SK-N-SH (cell line): ENCODE results near the gene MEAK7. TPM values are rescaled to one million over a fixed set of nuclear protein-coding genes. Genes with fewer than 3 reads are reported as not detected.

Experiments used
- CTCF ChIA-PET: fragments of 300-600, 350-600 bp; formaldehyde crosslinking; extraction: SDS; loops from one replicate; lab custom pipeline; 2021; lab: Yijun Ruan, JAX
- POLR2A ChIA-PET: fragments of 350-600 bp; sonication (Branson Sonifier 250); formaldehyde crosslinking; extraction: SDS; loops from one replicate; lab custom pipeline; 2020; ENCODE audit warnings: antibody characterized with exemption, inconsistent platforms; lab: Yijun Ruan, JAX
- DNase-seq: peaks from one replicate; pipeline ENCODE4 v3.0.0; 2012
- H2AFZ ChIP-seq: fragments of 200-600 bp; sonication (generic); 2 replicates; pipeline ENCODE4 v1.8.1; 2016; ENCODE audit warnings: antibody characterized with exemption, mild to moderate bottlenecking, low read depth
- H3F3A ChIP-seq: fragments of 200-600 bp; sonication (generic); replicated peaks from 2 replicates; pipeline ENCODE3; 2016; ENCODE audit warnings: antibody characterized with exemption, mild to moderate bottlenecking; ENCODE audit not compliant: insufficient read depth
- H3K27ac ChIP-seq, 2 experiments: fragments of 200-500 bp in 1 of 2; fragments of 200-600 bp in 1 of 2; sonication (Bioruptor generic) in 1 of 2; sonication (generic), shearing (Covaris generic) in 1 of 2; 2 replicates each; pipeline versions ENCODE4 v1.5.1 to v1.6.1; 2014 to 2016; ENCODE audit warnings: low read depth in 2 of 2, inconsistent platforms in 1 of 2, low read length in 1 of 2, mild to moderate bottlenecking in 1 of 2, mixed read lengths in 1 of 2
- H3K27me3 ChIP-seq: fragments of 200-600 bp; sonication (generic), shearing (Covaris generic); 2 replicates; pipeline ENCODE4 v1.6.1; 2016; ENCODE audit warnings: mixed run types; ENCODE audit not compliant: insufficient read depth
- H3K36me3 ChIP-seq, 2 experiments: fragments of 200-500 bp in 1 of 2; fragments of 200-600 bp in 1 of 2; sonication (Bioruptor generic) in 1 of 2; sonication (generic) in 1 of 2; replicated peaks in 1 of 2; 2 replicates each; pipeline versions ENCODE3 to v1.5.1; 2014 to 2016; ENCODE audit warnings: low read length in 1 of 2, mild to moderate bottlenecking in 1 of 2; ENCODE audit not compliant: insufficient read depth in 2 of 2, control insufficient read depth in 1 of 2
- H3K4me1 ChIP-seq, 2 experiments: fragments of 200-500 bp in 1 of 2; fragments of 200-600 bp in 1 of 2; sonication (Bioruptor generic) in 1 of 2; sonication (generic), shearing (Covaris generic) in 1 of 2; 2 replicates each; pipeline versions ENCODE4 v1.5.1 to v1.6.1; 2014 to 2016; ENCODE audit warnings: low read depth in 1 of 2, low read length in 1 of 2, mixed run types in 1 of 2; ENCODE audit not compliant: insufficient read depth in 2 of 2, control insufficient read depth in 1 of 2
- H3K4me2 ChIP-seq: fragments of 200-600 bp; sonication (generic), shearing (Covaris generic); 2 replicates; pipeline ENCODE4 v1.6.1; 2017; ENCODE audit warnings: mixed run types
- H3K4me3 ChIP-seq, 2 experiments: fragments of 200-500 bp in 1 of 2; fragments of 200-600 bp in 1 of 2; sonication (Bioruptor generic) in 1 of 2; sonication (generic), shearing (Covaris generic) in 1 of 2; 2 replicates each; pipeline versions ENCODE4 v1.5.1 to v1.8.1; 2014 to 2016; ENCODE audit warnings: low read depth in 2 of 2, inconsistent platforms in 1 of 2, low read length in 1 of 2, mild to moderate bottlenecking in 1 of 2, mixed read lengths in 1 of 2, moderate library complexity in 1 of 2
- H3K79me2 ChIP-seq: fragments of 200-600 bp; sonication (generic); 2 replicates; pipeline ENCODE4 v1.8.1; 2017; ENCODE audit warnings: mild to moderate bottlenecking; ENCODE audit not compliant: insufficient read depth
- H3K9ac ChIP-seq: fragments of 200-600 bp; sonication (generic); 2 replicates; pipeline ENCODE4 v1.6.1; 2017; ENCODE audit warnings: mixed run types
- H3K9me2 ChIP-seq: fragments of 200-600 bp; sonication (generic); 2 replicates; pipeline ENCODE4 v1.6.1; 2017; ENCODE audit warnings: mixed run types
- H3K9me3 ChIP-seq: fragments of 200-600 bp; sonication (generic); 2 replicates; pipeline ENCODE4 v1.6.1; 2017; ENCODE audit warnings: mixed run types, mild to moderate bottlenecking, moderate library complexity
- H4K20me1 ChIP-seq: fragments of 200-600 bp; sonication (generic); 2 replicates; pipeline ENCODE4 v1.6.1; 2017; ENCODE audit warnings: mild to moderate bottlenecking, mixed run types; ENCODE audit not compliant: insufficient read depth
- ELF1 ChIP-seq: IDR thresholded peaks from 2 replicates; pipeline ENCODE4 v1.4.0; 2012
- EP300 ChIP-seq, 2 experiments: IDR thresholded peaks; 2 replicates each; pipeline versions ENCODE4 v1.4.0 to v1.6.1; 2012; ENCODE audit warnings: borderline replicate concordance in 1 of 2, low read depth in 1 of 2, low read length in 1 of 2
- EZH2phosphoT487 ChIP-seq: fragments of 200-600 bp; sonication (generic); IDR thresholded peaks from 2 replicates; pipeline ENCODE4 v1.6.1; 2017; ENCODE audit warnings: low read depth, mixed run types, mild to moderate bottlenecking, antibody characterized with exemption, moderate library complexity, borderline replicate concordance
- FOSL2 ChIP-seq: IDR thresholded peaks from 2 replicates; pipeline ENCODE4 v1.4.0; 2012; ENCODE audit warnings: low read depth, mild to moderate bottlenecking, moderate library complexity, borderline replicate concordance
- FOXM1 ChIP-seq: IDR thresholded peaks from 2 replicates; pipeline ENCODE4 v1.4.0; 2012; ENCODE audit warnings: low read depth, mild to moderate bottlenecking
- GABPA ChIP-seq: IDR thresholded peaks from 2 replicates; pipeline ENCODE4 v1.4.0; 2012; ENCODE audit warnings: low read depth, mild to moderate bottlenecking
- GATA2 ChIP-seq: sonication (generic); formaldehyde crosslinking; IDR thresholded peaks from 2 replicates; pipeline ENCODE4 v1.5.0; 2020; ENCODE audit warnings: mild to moderate bottlenecking, missing genetic modification reagents
- IRF3 ChIP-seq: fragments of 150-350 bp; IDR thresholded peaks from 2 replicates; pipeline ENCODE4 v1.6.1; 2016; ENCODE audit warnings: mild to moderate bottlenecking, low read depth, low read length
- MEF2A ChIP-seq: IDR thresholded peaks from 2 replicates; pipeline ENCODE4 v1.4.0; 2012; ENCODE audit warnings: low read depth, borderline replicate concordance
- MXI1 ChIP-seq: IDR thresholded peaks from 2 replicates; pipeline ENCODE4 v1.6.1; 2012; ENCODE audit warnings: mild to moderate bottlenecking, low read depth, low read length, improper control_type of control experiment
- PBX3 ChIP-seq: IDR thresholded peaks from 2 replicates; pipeline ENCODE4; 2012
- POLR2AphosphoS5 ChIP-seq: IDR thresholded peaks from 2 replicates; pipeline ENCODE4 v1.6.1; 2012; ENCODE audit warnings: low read depth, low read length
- RAD21 ChIP-seq: IDR thresholded peaks from 2 replicates; pipeline ENCODE4 v1.6.1; 2012; ENCODE audit warnings: mild to moderate bottlenecking, low read length
- RCOR1 ChIP-seq: fragments of 150-350 bp; IDR thresholded peaks from 2 replicates; pipeline ENCODE4 v1.6.1; 2017; ENCODE audit warnings: antibody characterized with exemption, low read length
- RFX5 ChIP-seq: IDR thresholded peaks from 2 replicates; pipeline ENCODE4 v1.6.1; 2012; ENCODE audit warnings: mild to moderate bottlenecking, improper control_type of control experiment, low read length
- RXRA ChIP-seq: IDR thresholded peaks from 2 replicates; pipeline ENCODE4 v1.4.0; 2012; ENCODE audit warnings: low read depth, mild to moderate bottlenecking, borderline replicate concordance
- SIN3A ChIP-seq: IDR thresholded peaks from 2 replicates; pipeline ENCODE4 v1.6.1; 2012; ENCODE audit warnings: low read depth, mild to moderate bottlenecking, low read length, moderate library complexity, borderline replicate concordance
- SMC3 ChIP-seq: IDR thresholded peaks from 2 replicates; pipeline ENCODE4 v1.6.1; 2012; ENCODE audit warnings: low read depth, low read length, improper control_type of control experiment
- TAF1 ChIP-seq: IDR thresholded peaks from 2 replicates; pipeline ENCODE4 v1.6.1; 2012; ENCODE audit warnings: low read depth, mild to moderate bottlenecking, low read length, moderate library complexity, borderline replicate concordance
- TCF12 ChIP-seq: IDR thresholded peaks from 2 replicates; pipeline ENCODE4 v1.4.0; 2012
- WGBS: methylation state at CpG from one replicate; pipeline ENCODE4 v1.1.6; 2017; ENCODE audit warnings: low lambda C conversion rate; 5-methylcytosine and 5-hydroxymethylcytosine counted together
- polyA plus RNA-seq, 3 experiments: library from polyadenylated mRNA; depleted of rRNA; stranded (reverse); fragments of >200 nt; gene quantifications; 2 replicates each; pipeline ENCODE4 v1.2.3, GENCODE V29; 2012

MEAK7 gene
- polyA plus RNA-seq, 1 of the 3 experiments (the other 2 are of a cell fraction) = 11.9 TPM

DNA sequence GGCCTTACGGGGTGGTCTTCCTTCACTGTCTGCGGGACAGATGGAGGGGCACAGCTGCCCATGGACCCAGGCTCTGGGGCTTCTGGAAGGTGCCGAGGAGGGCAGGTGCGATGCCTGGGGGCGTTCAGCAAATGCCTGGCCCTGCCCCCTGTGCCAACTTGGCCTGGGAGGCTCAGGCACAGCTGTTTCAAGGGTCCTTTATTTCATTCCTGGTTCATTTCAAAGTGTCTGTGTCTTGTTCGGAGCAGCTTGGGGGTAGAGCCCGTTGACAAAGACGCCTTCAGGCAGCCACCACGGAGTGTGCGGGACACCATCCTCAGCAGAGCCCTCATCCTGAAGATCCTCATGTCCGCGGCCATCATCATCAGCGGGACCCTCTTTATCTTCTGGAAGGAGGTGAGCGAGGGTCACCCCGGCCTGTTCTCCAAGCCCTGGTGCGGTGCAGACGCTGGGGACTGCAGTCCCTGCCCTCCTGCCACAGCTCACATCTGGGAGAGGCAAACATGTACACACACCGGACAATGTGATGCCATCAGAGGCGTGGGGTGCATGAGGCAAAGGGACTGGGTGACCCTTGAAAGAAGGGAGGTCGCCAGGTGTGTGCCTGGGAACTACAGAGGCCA lies 43.9 kb downstream of the MEAK7 start:
- no peaks in the 10 kb centered on the region for H3K79me2 ChIP-seq
- no peak overlapping the region for H3K4me3 ChIP-seq
- H3F3A ChIP-seq = no peaks in the 10 kb centered on the region
- WGBS = 87% methylated on average over 19 of the region's 20 CpGs
- H3K4me1 ChIP-seq = no peaks in the 10 kb centered on the region; a peak in 1 of 4 replicates
- no peak overlapping the region for H3K9ac ChIP-seq
- H2AFZ ChIP-seq = no peak overlapping the region
- H3K27me3 ChIP-seq = no peaks in the 10 kb centered on the region
- CTCF ChIA-PET = interaction anchor here (1.3 kb wide), 1 partner anchor 22 kb away, joined by 3 read pairs; no protein-coding TSS in a partner anchor
- H3K4me2 ChIP-seq = no peak overlapping the region
- POLR2A ChIA-PET = no interaction called here
- H3K27ac ChIP-seq = no peak overlapping the region
- H4K20me1 ChIP-seq = no peaks in the 10 kb centered on the region
- H3K36me3 ChIP-seq = peaks cover 4 to 9% of the 10 kb centered on the region in 2 experiments
- no peak for DNase-seq
- no peaks in the 10 kb centered on the region for H3K9me3 ChIP-seq
- TF ChIP-seq IRF3 (no peak), FOXM1 (no peak), RAD21 (no peak), RFX5 (no peak), FOSL2 (no peak), RXRA (no peak), RCOR1 (no peak), EZH2phosphoT487 (no peak)
- H3K9me2 ChIP-seq = no peaks in the 10 kb centered on the region

DNA sequence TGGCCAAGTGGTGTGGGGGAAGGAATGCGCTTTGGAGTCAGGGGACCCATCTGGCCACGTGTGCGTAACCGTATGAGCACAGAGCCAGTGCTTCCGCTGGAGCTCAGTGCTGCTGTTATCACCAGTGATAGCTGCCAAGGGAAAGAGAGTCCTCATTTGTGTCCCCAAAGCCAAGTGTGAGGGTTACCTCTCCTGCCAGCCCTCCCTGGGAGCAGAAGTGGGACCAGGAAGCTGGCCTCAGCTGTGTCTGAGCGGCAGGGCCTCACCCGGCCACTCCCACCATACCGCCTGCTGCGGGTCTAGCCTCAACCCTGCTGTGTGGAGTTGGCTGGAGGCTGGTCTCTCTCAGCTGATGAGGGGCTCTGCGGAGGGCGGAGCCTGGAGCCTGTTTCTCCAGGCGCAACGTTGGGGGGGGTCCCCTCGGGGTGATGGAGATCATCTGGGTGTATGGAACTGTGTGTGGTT lies 44.5 kb downstream of the MEAK7 start:
- H3K4me2 ChIP-seq = no peak overlapping the region
- ChIA-PET POLR2A (no interaction called here), CTCF (no interaction called here)
- H3K9me3 ChIP-seq = no peaks in the 10 kb centered on the region
- no peak overlapping the region for H2AFZ ChIP-seq
- H3F3A ChIP-seq = no peaks in the 10 kb centered on the region
- no peak for TF ChIP-seq SIN3A
- no peak for TF ChIP-seq RCOR1
- TF ChIP-seq GATA2 = no peak
- TF ChIP-seq PBX3 = no peak
- TF ChIP-seq MXI1 = no peak
- no peak for TF ChIP-seq RFX5
- no peak for TF ChIP-seq TAF1
- no peak for TF ChIP-seq TCF12
- TF ChIP-seq RAD21 = no peak
- TF ChIP-seq GABPA = no peak
- no peak for TF ChIP-seq MEF2A
- TF ChIP-seq SMC3 = no peak
- no peak for TF ChIP-seq EZH2phosphoT487
- TF ChIP-seq EP300 (IDR thresholded peaks at IDR 0.05; ENCODE audit: borderline replicate concordance in 1 of 2, low read depth in 1 of 2, low read length in 1 of 2) = no peak
- TF ChIP-seq POLR2AphosphoS5 = no peak
- TF ChIP-seq ELF1 = no peak
- TF ChIP-seq IRF3 = no peak
- no peak overlapping the region for H3K4me3 ChIP-seq
- no peaks in the 10 kb centered on the region for H3K79me2 ChIP-seq
- H3K27me3 ChIP-seq = no peaks in the 10 kb centered on the region
- H3K9me2 ChIP-seq = no peaks in the 10 kb centered on the region
- WGBS = 86% methylated on average over 10 of the region's 14 CpGs
- no peaks in the 10 kb centered on the region; a peak in 1 of 4 replicates for H3K4me1 ChIP-seq
- H4K20me1 ChIP-seq = no peaks in the 10 kb centered on the region
- DNase-seq = no peak
- peaks cover 1 to 7% of the 10 kb centered on the region in 2 experiments for H3K36me3 ChIP-seq
- H3K9ac ChIP-seq = no peak overlapping the region
- H3K27ac ChIP-seq = no peak overlapping the region
